Measurements from ENCODE around the gene DDAH1. TPM values are rescaled to one million over a fixed set of nuclear protein-coding genes. Genes with fewer than 3 reads are reported as not detected.
A peak's percentile ranks its signal among the peaks of the same experiment; 100 is the strongest.

Gene DDAH1
- total and polyA plus RNA-seq, 9 donors, result 3.3 to 32.3 (median 11.7) TPM

GRCh38 chr1:85283475-85284199, 181.3 kb downstream of the DDAH1 start:
- Histone ChIP-seq H3K4me3 (no peak overlapping the region), H3K27ac (no peak overlapping the region), H3K27me3 (no peaks in the 10 kb centered on the region), H3K36me3 (no peaks in the 10 kb centered on the region), H3K4me1 (ENCODE audit: insufficient read depth) (no peaks in the 10 kb centered on the region), H3K9me3 (no peaks in the 10 kb centered on the region)
- intact Hi-C loops (cut with DNase I), result no loop called here
- peak in 1 of 5 donors; percentile 23 for DNase-seq
- WGBS, 3 donors, result 69 to 88% (median 87%) methylated on average over 9 to 11 of the region's 11 CpGs
- TF ChIP-seq CTCF (IDR thresholded peaks at IDR 0.05), result no peak
- TF ChIP-seq POLR2A (IDR thresholded peaks at IDR 0.05), result no peak
- TF ChIP-seq EP300 (IDR thresholded peaks at IDR 0.05), result no peak

GRCh38 chr1:85282424-85282823, 182.5 kb downstream of the DDAH1 start:
- Histone ChIP-seq H3K27ac (no peak overlapping the region), H3K9me3 (no peaks in the 10 kb centered on the region), H3K36me3 (no peaks in the 10 kb centered on the region), H3K27me3 (no peaks in the 10 kb centered on the region), H3K4me1 (ENCODE audit: insufficient read depth) (no peaks in the 10 kb centered on the region), H3K4me3 (no peak overlapping the region)
- no peak for DNase-seq
- no peak for TF ChIP-seq EP300 (IDR thresholded peaks at IDR 0.05)
- no peak for TF ChIP-seq CTCF (IDR thresholded peaks at IDR 0.05)
- TF ChIP-seq POLR2A (IDR thresholded peaks at IDR 0.05), result no peak
- intact Hi-C loops (cut with DNase I), result no loop called here
- WGBS, 3 donors, result 89 to 96% (median 92%) methylated on average over 1 of the region's 1 CpG

- TF ChIP-seq POLR2A (IDR thresholded peaks at IDR 0.05) (no peak), CTCF (IDR thresholded peaks at IDR 0.05) (no peak), EP300 (IDR thresholded peaks at IDR 0.05) (no peak)
- intact Hi-C loops (cut with DNase I), result no loop called here
- H3K4me3 ChIP-seq, result no peak overlapping the region
- no peaks in the 10 kb centered on the region for H3K9me3 ChIP-seq
- no peaks in the 10 kb centered on the region for H3K36me3 ChIP-seq
- no peak overlapping the region for H3K27ac ChIP-seq
- no peaks in the 10 kb centered on the region for H3K4me1 ChIP-seq (ENCODE audit: insufficient read depth)
- no peak for DNase-seq
- H3K27me3 ChIP-seq, result no peaks in the 10 kb centered on the region
- WGBS, 3 donors, result 42 to 63% (median 46%) methylated on average over 4 of the region's 4 CpGs
Observed at GRCh38 chr1:85280636-85281035, 184.3 kb downstream of the DDAH1 start.

GRCh38 chr1:85279458-85280080, 185.4 kb downstream of the DDAH1 start:
- intact Hi-C loops (cut with DNase I), result no loop called here
- Histone ChIP-seq H3K4me1 (ENCODE audit: insufficient read depth) (no peaks in the 10 kb centered on the region), H3K9me3 (no peaks in the 10 kb centered on the region), H3K27me3 (no peaks in the 10 kb centered on the region), H3K4me3 (no peak overlapping the region), H3K27ac (peak overlapping the region; percentile 16 to 21), H3K36me3 (no peaks in the 10 kb centered on the region)
- no peak for TF ChIP-seq EP300 (IDR thresholded peaks at IDR 0.05)
- no peak for TF ChIP-seq POLR2A (IDR thresholded peaks at IDR 0.05)
- no peak for TF ChIP-seq CTCF (IDR thresholded peaks at IDR 0.05)
- WGBS, 3 donors, result 37 to 59% (median 43%) methylated on average over 10 of the region's 10 CpGs
- DNase-seq, result peak in 1 of 5 donors; percentile 23

All from ovary (tissue), 9 donors.